ENCODE data around the gene LASP1.

- TF ChIP-seq CTCF (IDR thresholded peaks at IDR 0.05) (no peak), POLR2A (IDR thresholded peaks at IDR 0.05) (no peak)
These were observed 42.5 kb downstream of the LASP1 start for GRCh38 chr17:38912221-38912813.

All from thyroid gland (tissue), 4 donors.